Activated naive CD4-positive, alpha-beta T cell (primary cell): ENCODE results near the gene SAFB2.

Experiments used
- DNase-seq, 4 experiments: peaks; one replicate each; lab custom pipeline; 2025; lab: John Stamatoyannopoulos, UW

Gene SAFB2

GRCh38 chr19:5579697-5580096, 42.9 kb downstream of the SAFB2 start:
- no peak for DNase-seq

- no peak for DNase-seq
These were observed 43.3 kb downstream of the SAFB2 start for GRCh38 chr19:5579286-5579685.

GRCh38 chr19:5578097-5578846, 44.3 kb downstream of the SAFB2 start:
- peak; percentile 49 to 69 (median 56) for DNase-seq

- DNase-seq, result no peak
These were observed 47.0 kb downstream of the SAFB2 start for GRCh38 chr19:5575590-5575989.

- DNase-seq, result no peak
These were observed 49.9 kb downstream of the SAFB2 start for GRCh38 chr19:5572556-5573286.

- DNase-seq, result no peak
These were observed 50.8 kb downstream of the SAFB2 start for GRCh38 chr19:5571777-5572176.

- DNase-seq, result no peak
These were observed 54.6 kb downstream of the SAFB2 start for GRCh38 chr19:5567970-5568407.

DNA sequence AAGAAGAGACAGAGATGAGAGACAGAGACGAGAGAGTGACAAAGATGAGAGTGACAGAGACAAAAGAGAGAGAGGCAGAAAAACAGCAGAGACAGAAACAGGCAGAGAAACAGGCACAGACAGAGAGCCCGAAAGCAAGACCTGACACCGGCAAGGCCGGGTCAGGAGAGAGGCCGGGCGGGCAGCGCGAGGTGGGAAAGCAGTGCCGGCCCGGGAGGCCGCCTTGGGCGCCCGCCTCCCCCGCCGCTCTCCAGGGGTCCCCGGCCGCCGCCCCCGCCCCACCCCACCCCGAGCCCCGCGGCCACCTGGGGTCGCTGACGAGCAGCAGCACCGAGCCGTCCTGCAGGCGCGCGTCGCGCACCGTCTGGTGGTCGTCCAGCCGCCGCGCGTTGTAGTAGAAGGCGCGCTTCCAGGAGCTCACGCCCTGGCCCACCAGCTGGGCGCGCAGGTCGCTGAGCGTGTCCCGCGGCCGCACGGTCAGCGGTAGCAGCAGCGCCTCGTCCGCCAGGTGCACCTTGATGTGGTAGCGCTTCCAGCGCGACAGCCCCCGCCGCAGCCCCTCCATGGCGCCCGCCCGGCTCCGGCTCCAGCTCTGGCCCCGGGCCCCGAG, 55.1 kb downstream of the SAFB2 start, which contains the start of gene TINCR:
TSS of gene TINCR (minus strand) at position 594 of the 610 bp plus-strand sequence.
- DNase-seq, result no peak

DNA sequence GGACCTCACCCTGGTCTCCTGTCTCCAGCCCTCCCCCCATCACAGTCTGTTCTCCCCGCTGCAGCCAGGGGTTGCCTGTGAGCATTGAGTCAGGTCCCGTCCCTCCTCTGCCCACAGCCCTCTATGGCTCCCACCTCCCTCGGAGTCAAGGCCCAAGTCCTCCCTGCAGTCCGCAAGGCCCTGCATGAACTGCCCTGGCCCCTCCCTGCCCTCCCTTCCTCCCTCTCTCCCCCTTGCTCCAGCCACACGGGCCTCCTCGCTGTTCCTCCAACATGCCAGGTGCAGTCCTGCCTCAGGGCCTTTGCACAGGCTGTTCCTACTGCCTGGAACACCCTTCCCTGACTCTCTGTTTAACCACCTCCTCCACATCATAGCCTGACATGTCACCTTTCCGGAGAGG, 57.6 kb downstream of the SAFB2 start:
- no peak for DNase-seq

DNA sequence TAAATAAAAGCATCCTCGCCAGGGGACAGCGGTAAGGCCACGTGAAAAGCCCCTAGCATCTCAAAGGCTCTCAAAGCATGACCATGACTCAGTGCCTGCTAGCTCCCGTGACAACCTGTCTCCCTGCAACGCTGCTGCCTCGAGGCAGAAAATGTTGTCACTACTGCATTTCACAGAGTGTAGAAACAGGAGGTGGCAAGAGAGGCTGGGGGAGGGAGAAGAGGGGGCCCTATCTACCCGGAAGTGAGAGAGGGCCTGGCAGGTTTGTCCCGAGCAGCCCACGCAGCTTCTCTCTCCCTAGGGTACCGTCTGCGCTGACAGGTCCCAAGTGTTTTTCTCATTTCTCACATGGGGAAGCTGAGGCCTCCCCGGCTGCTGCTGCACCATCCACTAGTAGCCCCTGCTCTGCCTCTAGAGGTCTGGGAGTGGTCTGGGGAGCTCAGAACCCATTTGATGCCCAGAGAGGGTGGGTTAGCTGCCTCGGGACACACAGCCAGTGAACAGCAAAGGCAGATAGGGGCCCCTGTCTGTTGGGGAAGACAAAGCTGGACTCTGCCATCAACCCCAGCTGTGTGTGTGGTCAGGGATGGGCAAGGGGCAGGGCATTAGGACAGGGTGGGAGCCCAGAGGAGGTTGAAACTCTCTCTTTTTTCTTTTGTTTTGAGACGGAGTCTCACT, 58.5 kb downstream of the SAFB2 start:
- no peak for DNase-seq

DNA sequence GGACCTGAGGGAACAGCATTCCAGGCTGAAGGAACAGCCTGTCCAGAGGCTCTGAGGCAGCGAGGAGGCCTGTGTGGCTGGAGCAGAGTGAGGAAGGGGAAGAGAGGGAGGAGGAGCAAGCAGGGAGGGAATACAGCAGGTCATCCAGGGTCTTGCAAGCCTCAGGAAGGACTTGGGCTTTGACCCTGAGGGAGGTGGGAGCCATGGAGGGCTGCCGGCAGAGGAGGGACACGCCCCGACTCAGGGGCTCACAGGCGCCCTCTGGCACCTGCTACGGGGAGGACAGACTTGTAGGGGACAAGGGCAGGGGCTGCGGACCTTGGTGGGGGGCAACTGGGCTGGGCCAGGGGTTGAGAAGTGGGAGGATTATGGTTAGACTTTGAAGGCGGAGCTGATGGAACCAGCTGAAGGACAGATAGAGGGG, 59.6 kb downstream of the SAFB2 start:
- no peak for DNase-seq

GRCh38 chr19:5562280-5562679, 60.3 kb downstream of the SAFB2 start:
- no peak for DNase-seq

GRCh38 chr19:5561559-5561958, 61.0 kb downstream of the SAFB2 start:
- no peak for DNase-seq

DNA sequence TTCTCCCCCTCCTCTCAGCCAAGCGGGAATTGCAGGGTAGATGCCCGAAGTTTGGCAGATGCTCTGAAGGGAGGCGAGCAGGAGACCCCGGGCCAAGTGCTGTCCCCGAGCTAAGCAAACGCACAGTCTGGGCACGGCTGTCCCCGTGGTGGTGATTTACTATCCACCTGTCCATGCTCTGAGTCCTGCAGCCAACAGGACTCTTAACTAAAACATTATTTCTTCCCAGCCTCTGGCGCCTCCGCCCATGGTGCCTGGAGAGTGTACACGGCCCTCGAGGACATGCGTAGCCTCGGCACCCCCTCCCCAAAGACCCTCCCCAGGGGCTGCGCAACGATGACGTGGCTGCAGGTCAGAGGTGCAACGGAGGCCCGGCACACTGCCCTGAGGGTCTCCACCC, 62.4 kb downstream of the SAFB2 start:
- no peak for DNase-seq

GRCh38 chr19:5559804-5560133, 62.8 kb downstream of the SAFB2 start:
- DNase-seq, result no peak

GRCh38 chr19:5558101-5558621, 64.4 kb downstream of the SAFB2 start:
- no peak for DNase-seq

- no peak for DNase-seq
These were observed 64.9 kb downstream of the SAFB2 start for GRCh38 chr19:5557691-5558090.

- DNase-seq, result no peak
These were observed 67.7 kb downstream of the SAFB2 start for GRCh38 chr19:5554828-5555227.

DNA sequence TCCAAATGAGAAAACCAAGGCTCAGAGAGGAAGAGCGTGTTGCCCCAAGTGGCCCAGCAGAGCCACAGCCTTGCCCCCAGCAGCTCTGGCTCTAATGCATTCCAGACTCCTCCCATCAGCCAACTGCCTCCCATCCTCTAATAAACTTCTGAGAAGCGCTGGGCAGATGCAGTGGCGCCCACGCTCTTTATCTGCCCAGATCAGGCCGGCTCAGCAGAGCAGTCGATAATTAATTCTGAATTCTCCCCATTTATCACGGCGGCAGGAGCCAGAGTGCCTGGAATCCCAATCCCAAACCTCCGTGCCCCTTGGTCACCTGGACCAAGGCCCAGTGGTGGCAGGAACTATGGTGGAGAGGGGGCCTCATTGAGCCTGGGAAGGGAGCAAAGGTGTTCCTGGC, 68.7 kb downstream of the SAFB2 start:
- DNase-seq, result no peak

DNA sequence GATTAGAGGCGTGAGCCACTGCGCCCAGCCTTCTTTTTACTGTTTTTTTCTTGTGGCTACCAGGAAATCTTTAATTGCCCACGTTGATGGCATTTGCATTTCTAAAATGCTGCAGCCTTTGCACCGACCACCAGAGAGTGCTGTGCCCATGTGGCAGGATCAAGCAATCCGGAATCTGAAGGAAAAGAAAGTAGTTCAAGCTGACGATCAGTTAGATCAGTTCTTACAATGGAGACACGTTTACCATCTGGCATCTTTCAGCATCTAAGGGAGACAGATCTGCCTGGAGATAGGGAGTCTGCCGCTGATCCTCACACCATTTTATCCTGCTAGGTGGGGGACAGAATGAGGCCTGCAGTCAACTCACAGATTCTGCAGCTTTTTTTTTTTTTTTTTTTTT, 74.7 kb downstream of the SAFB2 start:
- no peak for DNase-seq

- no peak for DNase-seq
These were observed 76.6 kb downstream of the SAFB2 start for GRCh38 chr19:5545984-5546383.

GRCh38 chr19:5545051-5545450, 77.5 kb downstream of the SAFB2 start:
- no peak for DNase-seq
